ENCODE results near the gene RAB17.
A peak's percentile ranks its signal among the peaks of the same experiment; 100 is the strongest.

RAB17 gene

GRCh38 chr2:237590272-237591140 is at the start of gene RAB17:
TSS of gene RAB17 (minus strand) at chr2:237590734. CDS start at chr2:237586154, 4,580 bp downstream.
- H3K27ac ChIP-seq, result peak within 1 kb of the TSS; percentile 95
- TF ChIP-seq CTCF (conservative IDR thresholded peaks at IDR 0.05), result no peak

- H3K27ac ChIP-seq, result no peak overlapping the region
- TF ChIP-seq CTCF (conservative IDR thresholded peaks at IDR 0.05), result no peak
Measured at GRCh38 chr2:237639836-237640220, 49.3 kb upstream of the RAB17 start.

- no peak overlapping the region for H3K27ac ChIP-seq
- TF ChIP-seq CTCF (conservative IDR thresholded peaks at IDR 0.05), result no peak
Measured at GRCh38 chr2:237639052-237639835, 48.7 kb upstream of the RAB17 start.

- no peak overlapping the region for H3K27ac ChIP-seq
- TF ChIP-seq CTCF (conservative IDR thresholded peaks at IDR 0.05), result no peak
Measured at GRCh38 chr2:237638176-237638575, 47.6 kb upstream of the RAB17 start.

GRCh38 chr2:237637429-237638135 is 47.0 kb upstream of the RAB17 start:
- TF ChIP-seq CTCF (conservative IDR thresholded peaks at IDR 0.05), result no peak
- no peak overlapping the region for H3K27ac ChIP-seq

GRCh38 chr2:237636578-237636977 is 46.0 kb upstream of the RAB17 start:
- no peak overlapping the region for H3K27ac ChIP-seq
- TF ChIP-seq CTCF (conservative IDR thresholded peaks at IDR 0.05), result no peak

GRCh38 chr2:237633061-237633561 is 42.6 kb upstream of the RAB17 start:
- no peak for TF ChIP-seq CTCF (conservative IDR thresholded peaks at IDR 0.05)
- no peak overlapping the region for H3K27ac ChIP-seq
